Tibial artery (tissue), 4 donors: ENCODE results near the gene FSTL5.
"Not testable (repeated sequence)": the region's sequence is repeated elsewhere in the genome, so short reads cannot be mapped to it uniquely, and the experiment has no call there.

Experiments
- DNase-seq, 2 donors: peaks; one replicate each; pipeline ENCODE4 v3.0.0-alpha.2; 2019
- H3K27ac ChIP-seq, 2 donors: fragments of 200-600 bp; sonication (generic) in 1 of 2; 1 replicate in 1 of 2; 2 replicates in 1 of 2; pipeline ENCODE4 v1.5.1; 2018 to 2019; ENCODE audit warnings: mild to moderate bottlenecking in 1 of 2
- H3K27me3 ChIP-seq, 2 donors: fragments of 200-600 bp; sonication (generic) in 1 of 2; one replicate each; pipeline versions ENCODE4 v1.5.1 to v1.6.0; 2016 to 2019
- H3K36me3 ChIP-seq, 3 donors: fragments of 200-600 bp; sonication (generic) in 2 of 3; one replicate each; pipeline ENCODE4 v1.5.1; 2016 to 2019; ENCODE audit warnings: mild to moderate bottlenecking in 2 of 3
- H3K4me1 ChIP-seq, 4 donors: fragments of 200-600 bp; sonication (generic) in 2 of 4; 1 replicate in 3 of 4; 2 replicates in 1 of 4; pipeline ENCODE4 v1.5.1; 2016 to 2019
- H3K4me3 ChIP-seq, 2 donors: fragments of 200-600 bp; sonication (generic) in 1 of 2; 1 replicate in 1 of 2; 2 replicates in 1 of 2; pipeline ENCODE4 v1.5.1; 2018 to 2019; ENCODE audit warnings: mild to moderate bottlenecking in 2 of 2
- H3K9me3 ChIP-seq, 3 donors: fragments of 200-600 bp; sonication (generic) in 1 of 3; one replicate each; pipeline ENCODE4 v1.5.1; 2016 to 2019
- CTCF ChIP-seq, 2 experiments: fragments of 200-600 bp in 1 of 2; fragments of 450-650 bp in 1 of 2; IDR thresholded peaks; one replicate each; pipeline ENCODE4 v1.5.1; 2017 to 2019; ENCODE audit warnings: antibody characterized with exemption in 2 of 2, mild to moderate bottlenecking in 1 of 2, moderate library complexity in 1 of 2
- intact Hi-C: fragments of 100-400 bp; cut with DNase I; formaldehyde crosslinking; loops from one replicate; pipeline ENCODE4 v1.15.0; 2023; ENCODE audit warnings: low total_unique reads

The FSTL5 gene

DNA sequence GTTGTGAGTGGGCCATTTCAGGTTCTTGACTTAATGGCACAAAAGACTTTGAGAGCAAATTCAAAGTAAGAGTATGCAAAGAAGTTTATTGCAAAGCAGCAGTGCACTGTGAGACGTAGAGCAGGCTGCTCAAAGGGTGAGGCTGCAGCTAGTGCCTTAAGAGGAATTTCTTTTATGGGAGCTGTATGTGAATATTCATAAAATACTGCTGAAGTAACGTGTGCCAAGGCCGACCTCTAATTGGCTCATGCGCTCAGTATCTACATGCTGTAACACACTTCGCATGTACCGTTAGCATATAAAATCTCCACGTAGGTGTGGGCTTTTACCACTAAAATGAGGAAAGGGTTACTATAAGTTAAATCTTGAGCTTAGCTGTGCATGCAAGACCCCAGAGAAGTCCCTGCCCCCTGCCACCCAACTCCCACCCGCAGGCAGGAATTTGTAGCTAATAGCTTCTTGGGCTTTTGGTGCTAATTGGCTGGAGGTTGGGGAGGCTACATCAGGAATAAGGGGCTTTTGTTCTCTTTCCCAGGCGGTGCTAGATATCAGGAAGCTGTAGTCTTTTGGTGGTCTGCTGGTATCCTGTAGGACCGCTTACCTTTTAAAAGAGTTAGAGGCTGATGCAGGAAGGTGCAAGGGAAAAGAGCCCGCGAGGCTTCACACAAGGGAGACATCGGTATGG, 47.6 kb downstream of the FSTL5 start:
- H3K27ac ChIP-seq: no peak overlapping the region
- intact Hi-C loops: no loop called here
- no peaks in the 10 kb centered on the region for H3K9me3 ChIP-seq
- H3K4me3 ChIP-seq: no peak overlapping the region
- no peak for DNase-seq
- no peak for TF ChIP-seq CTCF (IDR thresholded peaks at IDR 0.05)
- no peaks in the 10 kb centered on the region for H3K36me3 ChIP-seq
- no peaks in the 10 kb centered on the region for H3K27me3 ChIP-seq
- H3K4me1 ChIP-seq: no peaks in the 10 kb centered on the region

GRCh38 chr4:162115333-162115732, 48.5 kb downstream of the FSTL5 start:
- intact Hi-C loops: no loop called here
- DNase-seq: no peak
- Histone ChIP-seq H3K4me3 (no peak overlapping the region), H3K27ac (no peak overlapping the region), H3K27me3 (no peaks in the 10 kb centered on the region), H3K9me3 (no peaks in the 10 kb centered on the region), H3K36me3 (no peaks in the 10 kb centered on the region), H3K4me1 (no peaks in the 10 kb centered on the region)
- TF ChIP-seq CTCF (IDR thresholded peaks at IDR 0.05): no peak

GRCh38 chr4:162111078-162111477, 52.7 kb downstream of the FSTL5 start:
- DNase-seq: no peak
- Histone ChIP-seq H3K9me3 (no peaks in the 10 kb centered on the region), H3K27me3 (no peaks in the 10 kb centered on the region), H3K27ac (no peak overlapping the region), H3K36me3 (no peaks in the 10 kb centered on the region), H3K4me1 (no peaks in the 10 kb centered on the region), H3K4me3 (no peak overlapping the region)
- no peak for TF ChIP-seq CTCF (IDR thresholded peaks at IDR 0.05)
- intact Hi-C loops: no loop called here

DNA sequence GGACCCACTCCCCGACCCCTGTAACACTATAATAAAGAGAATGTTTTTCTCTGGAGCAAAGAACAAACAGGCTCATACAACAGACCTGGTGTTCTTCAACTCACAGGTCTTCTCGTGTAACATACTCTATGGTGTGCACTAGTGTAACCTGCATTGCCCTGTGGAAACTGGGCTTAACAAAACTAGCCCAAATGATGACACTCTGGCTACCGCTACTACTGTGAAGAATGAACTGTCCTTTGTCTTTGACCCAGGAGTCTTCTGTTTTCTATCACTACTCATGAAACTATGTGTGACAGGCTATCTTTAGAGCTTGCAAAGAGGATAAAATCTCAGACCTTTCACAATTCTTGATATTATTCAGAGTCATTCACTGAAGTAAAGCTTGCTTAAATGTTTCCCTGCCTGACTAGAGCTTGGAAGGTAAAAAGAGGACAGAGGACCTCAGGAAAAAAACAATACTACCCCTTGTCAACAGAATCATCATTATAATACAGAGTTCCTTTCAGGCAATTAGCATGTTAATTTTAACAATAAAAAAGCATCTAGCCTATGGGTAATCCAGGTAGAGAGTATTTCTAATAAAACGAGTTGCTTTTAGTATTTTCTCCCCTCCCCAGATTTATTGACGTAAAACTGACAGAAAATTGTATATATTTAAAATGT, 59.2 kb downstream of the FSTL5 start:
- intact Hi-C loops: no loop called here
- H3K9me3 ChIP-seq: no peaks in the 10 kb centered on the region

DNA sequence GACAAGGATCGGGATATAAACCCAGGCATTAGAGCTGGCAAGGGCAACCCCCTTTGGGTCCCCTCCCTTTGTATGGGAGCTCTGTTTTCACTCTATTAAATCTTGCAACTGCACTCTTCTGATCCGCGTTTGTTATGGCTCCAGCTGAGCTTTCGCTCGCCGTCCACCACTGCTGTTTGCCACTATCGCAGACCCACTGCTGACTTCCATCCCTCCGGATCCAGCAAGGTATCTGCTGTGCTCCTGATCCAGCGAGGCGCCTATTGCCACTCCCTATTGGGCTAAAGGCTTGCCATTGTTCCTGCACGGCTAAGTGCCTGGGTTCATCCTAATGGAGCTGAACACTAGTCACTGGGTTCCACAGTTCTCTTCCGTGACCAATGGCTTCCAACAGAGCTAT, 59.9 kb downstream of the FSTL5 start:
- H3K9me3 ChIP-seq, DNase-seq, H3K27ac ChIP-seq, H3K27me3 ChIP-seq, H3K4me1 ChIP-seq, H3K4me3 ChIP-seq, intact Hi-C loops, H3K36me3 ChIP-seq: not testable (repeated sequence)

More for the DNA sequence above, 59.2 kb downstream of the FSTL5 start:
- Histone ChIP-seq H3K4me1 (no peaks in the 10 kb centered on the region), H3K4me3 (no peak overlapping the region), H3K36me3 (no peaks in the 10 kb centered on the region), H3K27ac (no peak overlapping the region), H3K27me3 (no peaks in the 10 kb centered on the region)
- TF ChIP-seq CTCF (IDR thresholded peaks at IDR 0.05): no peak
- no peak for DNase-seq

DNA sequence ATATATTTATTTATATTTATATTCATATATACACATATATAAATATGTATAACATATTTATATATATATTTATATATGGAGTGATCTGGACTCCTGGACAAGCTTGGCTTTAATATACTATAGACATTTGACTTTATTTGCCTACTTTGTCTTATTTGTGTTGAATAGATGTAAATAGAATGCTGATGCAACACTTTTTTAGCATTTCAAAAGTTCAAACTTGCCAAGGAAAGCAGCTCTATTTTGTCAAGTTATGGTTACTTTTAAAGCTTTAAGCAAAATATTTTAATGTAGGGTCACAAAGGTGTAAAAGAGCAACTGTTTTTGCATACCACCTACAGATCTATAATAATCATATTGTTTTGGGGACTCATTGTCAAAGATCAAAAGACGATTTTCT, 61.1 kb downstream of the FSTL5 start:
- no peaks in the 10 kb centered on the region for H3K36me3 ChIP-seq
- no peak for TF ChIP-seq CTCF (IDR thresholded peaks at IDR 0.05)
- no peaks in the 10 kb centered on the region for H3K9me3 ChIP-seq
- H3K4me1 ChIP-seq: no peaks in the 10 kb centered on the region
- H3K4me3 ChIP-seq: no peak overlapping the region
- intact Hi-C loops: no loop called here
- no peak for DNase-seq
- H3K27ac ChIP-seq: no peak overlapping the region
- H3K27me3 ChIP-seq: no peaks in the 10 kb centered on the region
